Liver (tissue), 9 donors: Measurements from ENCODE around the gene SFT2D1. TPM values are rescaled to one million over a fixed set of nuclear protein-coding genes. Genes with fewer than 3 reads are reported as not detected.

Experiments
- DNase-seq: peaks from one replicate; pipeline ENCODE4 v3.0.0-alpha.2; 2017; ENCODE audit warnings: low spot score
- H3K27ac ChIP-seq, 2 donors: one replicate each; pipeline ENCODE4 v1.7.0; 2013; ENCODE audit warnings: inconsistent platforms in 2 of 2, low read length in 2 of 2, control low read depth in 1 of 2, low read depth in 1 of 2, mild to moderate bottlenecking in 1 of 2
- H3K27me3 ChIP-seq, 4 donors: one replicate each; pipeline versions ENCODE4 v1.6.1 to v1.7.0; 2013; ENCODE audit warnings: low read length in 3 of 4, inconsistent platforms in 1 of 4, mild to moderate bottlenecking in 1 of 4, moderate library complexity in 1 of 4; ENCODE audit not compliant: control insufficient read depth in 4 of 4, insufficient read depth in 4 of 4
- H3K36me3 ChIP-seq, 4 donors: one replicate each; pipeline versions ENCODE4 v1.6.1 to v1.7.0; 2013; ENCODE audit warnings: low read length in 3 of 4, mild to moderate bottlenecking in 3 of 4, low read depth in 1 of 4, moderate library complexity in 1 of 4; ENCODE audit not compliant: control insufficient read depth in 4 of 4, insufficient read depth in 3 of 4
- H3K4me1 ChIP-seq, 4 donors: one replicate each; pipeline versions ENCODE4 v1.6.1 to v1.7.0; 2013; ENCODE audit warnings: low read length in 3 of 4, mild to moderate bottlenecking in 3 of 4, moderate library complexity in 1 of 4; ENCODE audit not compliant: control insufficient read depth in 4 of 4, insufficient read depth in 4 of 4
- H3K4me3 ChIP-seq, 3 donors: one replicate each; pipeline versions ENCODE4 v1.6.1 to v1.7.0; 2013; ENCODE audit warnings: low read length in 3 of 3, control low read depth in 1 of 3, low read depth in 1 of 3, mild to moderate bottlenecking in 1 of 3
- H3K9ac ChIP-seq, 2 donors: one replicate each; pipeline ENCODE4 v1.7.0; 2013; ENCODE audit warnings: low read length in 2 of 2, mild to moderate bottlenecking in 2 of 2, moderate library complexity in 2 of 2, control low read depth in 1 of 2, low read depth in 1 of 2
- H3K9me3 ChIP-seq, 4 donors: one replicate each; pipeline versions ENCODE4 v1.6.1 to v1.7.0; 2013; ENCODE audit warnings: low read length in 3 of 4; ENCODE audit not compliant: control insufficient read depth in 4 of 4
- CTCF ChIP-seq: fragments of 150-350 bp; IDR thresholded peaks from 2 replicates; pipeline ENCODE4 v1.5.1; 2017; ENCODE audit warnings: improper control_type of control experiment, low read depth, low read length; ENCODE audit not compliant: missing input control
- EGR1 ChIP-seq, 2 donors: IDR thresholded peaks; 2 replicates each; pipeline ENCODE4 v1.6.1; 2016 to 2018; ENCODE audit warnings: antibody characterized with exemption in 2 of 2, low read depth in 2 of 2
- FOXA1 ChIP-seq: IDR thresholded peaks from 2 replicates; pipeline ENCODE4 v1.6.1; 2016; ENCODE audit warnings: antibody characterized with exemption
- FOXA2 ChIP-seq: IDR thresholded peaks from 2 replicates; pipeline ENCODE4 v1.6.1; 2016; ENCODE audit warnings: antibody characterized with exemption
- GABPA ChIP-seq, 2 donors: IDR thresholded peaks in 1 of 2; conservative IDR thresholded peaks in 1 of 2; 2 replicates each; pipeline ENCODE4 v1.6.1; 2016; ENCODE audit warnings: antibody characterized with exemption in 2 of 2, mild to moderate bottlenecking in 1 of 2, moderate library complexity in 1 of 2
- HNF4A ChIP-seq, 2 donors: conservative IDR thresholded peaks; 2 replicates each; pipeline ENCODE4 v1.6.1; 2016; ENCODE audit warnings: antibody characterized with exemption in 2 of 2, mild to moderate bottlenecking in 2 of 2
- HNF4G ChIP-seq: IDR thresholded peaks from 2 replicates; pipeline ENCODE4 v1.6.1; 2016; ENCODE audit warnings: antibody characterized with exemption
- JUND ChIP-seq, 2 donors: IDR thresholded peaks; 2 replicates each; pipeline ENCODE4 v1.6.1; 2016; ENCODE audit warnings: antibody characterized with exemption in 2 of 2
- MAX ChIP-seq: IDR thresholded peaks from 2 replicates; pipeline ENCODE4 v1.6.1; 2016; ENCODE audit warnings: antibody characterized with exemption
- NR2F2 ChIP-seq: IDR thresholded peaks from 2 replicates; pipeline ENCODE4 v1.6.1; 2016; ENCODE audit warnings: antibody characterized with exemption
- RAD21 ChIP-seq, 2 donors: IDR thresholded peaks; 2 replicates each; pipeline ENCODE4 v1.6.1; 2016; ENCODE audit warnings: antibody characterized with exemption in 2 of 2, mild to moderate bottlenecking in 2 of 2
- RXRA ChIP-seq, 2 donors: IDR thresholded peaks; 2 replicates each; pipeline ENCODE4 v1.6.1; 2017 to 2018; ENCODE audit warnings: antibody characterized with exemption in 2 of 2, mild to moderate bottlenecking in 1 of 2
- TAF1 ChIP-seq: conservative IDR thresholded peaks from 2 replicates; pipeline ENCODE4 v1.6.1; 2016; ENCODE audit warnings: antibody characterized with exemption, mild to moderate bottlenecking
- YY1 ChIP-seq: IDR thresholded peaks from 2 replicates; pipeline ENCODE4 v1.6.1; 2016; ENCODE audit warnings: antibody characterized with exemption, mild to moderate bottlenecking
- ZBTB33 ChIP-seq: IDR thresholded peaks from 2 replicates; pipeline ENCODE4 v1.6.1; 2016; ENCODE audit warnings: antibody characterized with exemption
- WGBS: extraction: QIAGEN DNeasy Blood & Tissue Kit; methylation state at CpG from one replicate; pipeline ENCODE4 v1.1.7; 2013; 5-methylcytosine and 5-hydroxymethylcytosine counted together
- polyA plus RNA-seq, 2 donors: library from polyadenylated mRNA; stranded (reverse) in 1 of 2; unstranded in 1 of 2; fragments of 200-250 nt in 1 of 2; fragments of >200 nt in 1 of 2; fragmentation: Nextera tagmentation in 1 of 2; extraction: Ambion mirVana in 1 of 2; gene quantifications; one replicate each; pipeline versions ENCODE4 v1.2.1 to v1.2.3, GENCODE V29; 2013 to 2015
- total RNA-seq, 2 donors: library from RNA; depleted of rRNA; stranded (reverse); fragments of >200 nt; gene quantifications; one replicate each; pipeline ENCODE4 v1.2.3, GENCODE V29; 2014
- donor health status: healthy.
- donor health status: healthy.
- donor health status: healthy.
- donor health status: healthy.
- donor health status: healthy.

The SFT2D1 gene
- total and polyA plus RNA-seq, 4 donors = 9.5 to 16.6 (median 15.2) TPM

GRCh38 chr6:166277018-166277417 is 65.3 kb downstream of the SFT2D1 start:
- 77% methylated on average over 11 of the region's 11 CpGs for WGBS
- no peak for DNase-seq
- H3K27me3 ChIP-seq = no peaks in the 10 kb centered on the region
- H3K27ac ChIP-seq = no peak overlapping the region
- H3K4me3 ChIP-seq = no peak overlapping the region
- no peak overlapping the region for H3K9ac ChIP-seq
- no peaks in the 10 kb centered on the region for H3K9me3 ChIP-seq
- TF ChIP-seq JUND (IDR thresholded peaks at IDR 0.05) (no peak), MAX (no peak), NR2F2 (no peak), TAF1 (no peak), HNF4A (conservative IDR thresholded peaks at IDR 0.05) (no peak), FOXA1 (no peak), FOXA2 (no peak), RAD21 (IDR thresholded peaks at IDR 0.05) (no peak), CTCF (no peak), HNF4G (no peak), GABPA (IDR thresholded peaks at IDR 0.05 in 1 of 2, conservative IDR thresholded peaks at IDR 0.05 in 1 of 2) (no peak), YY1 (no peak), RXRA (IDR thresholded peaks at IDR 0.05) (no peak), EGR1 (IDR thresholded peaks at IDR 0.05; ENCODE audit: low read depth in 2 of 2) (no peak)
- no peaks in the 10 kb centered on the region for H3K4me1 ChIP-seq
- no peaks in the 10 kb centered on the region for H3K36me3 ChIP-seq

- H3K27ac ChIP-seq = no peak overlapping the region
- TF ChIP-seq ZBTB33 (no peak), RAD21 (IDR thresholded peaks at IDR 0.05) (peak; percentile 97), CTCF (peak; percentile 97)
- WGBS = 3% methylated on average over 21 of the region's 21 CpGs
- peak; percentile 86 for DNase-seq
- H3K9ac ChIP-seq = no peak overlapping the region
- H3K4me3 ChIP-seq = no peak overlapping the region
- no peaks in the 10 kb centered on the region for H3K36me3 ChIP-seq
- H3K9me3 ChIP-seq = no peaks in the 10 kb centered on the region
- no peaks in the 10 kb centered on the region for H3K27me3 ChIP-seq
- no peaks in the 10 kb centered on the region for H3K4me1 ChIP-seq
These were observed 66.6 kb downstream of the SFT2D1 start for GRCh38 chr6:166275714-166276166.
